ENCODE measurements around the gene ZSWIM4.

Gene ZSWIM4

DNA sequence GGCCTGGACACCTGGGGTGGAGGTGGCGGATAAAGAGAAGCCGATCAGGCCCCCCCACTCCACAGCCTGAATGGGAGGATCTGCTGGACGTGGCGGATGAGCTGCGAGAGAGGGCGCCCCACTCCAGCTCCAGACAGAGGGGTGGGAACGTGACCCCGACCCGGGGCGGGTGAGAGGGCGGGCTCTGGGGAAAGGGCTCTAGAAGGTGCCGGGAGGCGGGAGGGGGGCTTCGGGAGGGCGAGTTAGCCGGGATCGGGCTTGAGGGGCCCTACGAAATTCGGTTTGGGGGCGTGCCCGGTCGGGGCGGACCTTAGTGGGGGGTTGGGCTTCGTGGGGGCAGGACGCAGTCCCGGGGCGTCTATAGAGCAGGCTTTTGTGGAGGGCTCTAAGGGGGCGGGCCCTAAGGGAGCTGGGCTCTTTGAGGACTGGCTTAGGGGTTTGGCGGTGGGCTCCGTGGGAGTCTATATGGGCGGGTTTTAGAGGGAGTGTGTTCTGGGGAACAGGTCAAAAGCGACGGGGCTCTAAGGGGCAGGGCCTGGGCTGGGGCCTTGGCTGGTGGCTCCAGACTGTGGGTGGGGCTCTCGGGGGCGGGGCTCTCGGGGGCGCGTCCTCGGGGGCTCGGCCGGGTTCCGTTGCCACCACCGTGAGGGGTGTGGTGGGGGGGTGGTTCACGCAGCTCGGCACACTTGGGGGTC, 77.6 kb downstream of the ZSWIM4 start:
- no peak for DNase-seq (ENCODE audit: low spot score)

DNA sequence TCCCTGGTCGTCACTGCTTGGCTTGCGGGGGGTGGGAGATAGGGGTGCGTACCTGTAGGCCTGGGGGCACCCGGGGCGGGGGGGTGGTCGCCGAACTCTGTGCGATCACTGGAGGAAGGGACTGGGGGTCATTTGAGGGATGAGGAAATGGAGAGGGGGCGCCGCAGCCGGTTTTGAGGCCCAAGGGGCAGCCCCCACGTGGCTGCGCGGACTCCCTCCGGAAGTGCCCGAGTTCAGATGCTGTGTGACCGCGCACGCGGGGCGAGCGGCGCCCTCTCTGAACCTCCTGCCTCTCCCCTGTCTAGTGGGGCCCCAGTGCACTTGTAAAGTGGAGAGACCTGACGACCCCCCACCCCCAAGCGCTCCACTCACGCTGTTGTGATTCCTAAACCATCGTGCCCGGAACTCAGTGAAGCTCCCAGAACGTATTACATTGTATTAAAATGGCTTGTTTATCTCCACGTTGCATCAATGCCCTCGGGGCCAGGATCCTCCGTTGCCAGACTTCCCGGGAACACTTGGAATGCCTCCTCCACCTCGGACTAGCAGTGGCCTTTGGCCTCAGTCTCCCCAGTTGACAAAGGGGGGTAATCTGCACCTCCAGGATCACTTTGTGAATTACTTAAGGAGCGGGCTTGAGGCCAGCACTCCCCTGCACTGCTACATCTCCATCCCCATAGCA, 78.7 kb downstream of the ZSWIM4 start:
- DNase-seq (ENCODE audit: low spot score) = no peak

DNA sequence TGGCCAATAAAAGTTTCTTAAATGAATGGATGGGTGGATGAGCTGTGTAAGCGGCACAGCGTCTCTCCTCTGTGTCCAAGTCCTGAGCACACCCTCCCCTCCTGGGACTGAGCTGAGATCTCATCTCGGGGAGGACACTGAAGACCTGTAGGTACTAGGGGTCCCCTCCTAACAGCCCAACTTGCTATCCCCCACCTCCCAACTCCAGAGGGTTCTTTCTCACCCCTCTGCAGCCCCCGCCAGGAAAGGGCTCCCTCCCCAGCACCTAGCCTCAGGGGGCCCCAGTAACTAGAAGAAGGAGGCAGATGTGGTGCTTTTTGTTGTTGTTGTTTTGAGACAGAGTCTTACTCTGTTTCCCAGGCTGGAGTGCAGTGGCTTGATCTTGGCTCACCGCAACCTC, 80.6 kb downstream of the ZSWIM4 start:
- DNase-seq (ENCODE audit: low spot score) = no peak

DNA sequence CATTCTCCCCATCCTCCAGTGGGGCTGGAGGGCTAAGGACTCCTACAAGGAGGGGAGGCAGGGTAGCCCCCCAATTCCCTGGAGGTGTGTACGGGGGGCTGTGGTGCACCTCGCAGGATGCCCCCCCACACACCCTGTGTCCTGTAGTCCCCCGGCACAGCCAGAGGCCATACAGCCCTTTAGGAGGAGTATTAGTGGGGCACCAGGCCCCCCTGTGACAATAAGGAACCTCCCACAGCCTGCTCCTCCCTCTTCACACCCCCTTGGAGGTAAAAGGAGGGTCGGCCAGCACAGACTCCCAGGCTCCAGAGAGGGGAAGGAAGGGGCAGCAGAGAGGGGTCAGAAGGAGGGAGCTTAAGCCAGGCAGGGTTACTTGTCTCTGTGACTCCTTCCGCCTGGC, 81.6 kb downstream of the ZSWIM4 start, which contains the start of gene NANOS3:
NANOS3 (plus strand) TSS at position 301 of the 400 bp plus-strand sequence. CDS start 115 bp downstream, outside the sequence.
- DNase-seq (ENCODE audit: low spot score) = no peak

DNA sequence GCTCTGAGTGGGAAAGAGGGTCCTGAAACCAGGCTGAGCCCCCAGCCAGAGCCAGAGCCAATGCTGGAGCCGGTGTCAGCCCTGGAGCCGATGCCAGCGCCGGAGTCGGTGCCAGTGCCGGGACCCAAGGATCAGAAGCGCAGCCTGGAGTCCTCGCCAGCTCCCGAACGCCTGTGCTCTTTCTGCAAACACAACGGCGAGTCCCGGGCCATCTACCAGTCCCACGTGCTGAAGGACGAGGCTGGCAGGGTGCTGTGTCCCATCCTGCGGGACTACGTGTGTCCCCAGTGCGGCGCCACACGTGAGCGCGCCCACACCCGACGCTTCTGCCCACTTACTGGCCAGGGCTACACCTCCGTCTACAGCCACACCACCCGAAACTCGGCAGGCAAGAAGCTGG, 82.1 kb downstream of the ZSWIM4 start:
- DNase-seq (ENCODE audit: low spot score) = no peak

DNA sequence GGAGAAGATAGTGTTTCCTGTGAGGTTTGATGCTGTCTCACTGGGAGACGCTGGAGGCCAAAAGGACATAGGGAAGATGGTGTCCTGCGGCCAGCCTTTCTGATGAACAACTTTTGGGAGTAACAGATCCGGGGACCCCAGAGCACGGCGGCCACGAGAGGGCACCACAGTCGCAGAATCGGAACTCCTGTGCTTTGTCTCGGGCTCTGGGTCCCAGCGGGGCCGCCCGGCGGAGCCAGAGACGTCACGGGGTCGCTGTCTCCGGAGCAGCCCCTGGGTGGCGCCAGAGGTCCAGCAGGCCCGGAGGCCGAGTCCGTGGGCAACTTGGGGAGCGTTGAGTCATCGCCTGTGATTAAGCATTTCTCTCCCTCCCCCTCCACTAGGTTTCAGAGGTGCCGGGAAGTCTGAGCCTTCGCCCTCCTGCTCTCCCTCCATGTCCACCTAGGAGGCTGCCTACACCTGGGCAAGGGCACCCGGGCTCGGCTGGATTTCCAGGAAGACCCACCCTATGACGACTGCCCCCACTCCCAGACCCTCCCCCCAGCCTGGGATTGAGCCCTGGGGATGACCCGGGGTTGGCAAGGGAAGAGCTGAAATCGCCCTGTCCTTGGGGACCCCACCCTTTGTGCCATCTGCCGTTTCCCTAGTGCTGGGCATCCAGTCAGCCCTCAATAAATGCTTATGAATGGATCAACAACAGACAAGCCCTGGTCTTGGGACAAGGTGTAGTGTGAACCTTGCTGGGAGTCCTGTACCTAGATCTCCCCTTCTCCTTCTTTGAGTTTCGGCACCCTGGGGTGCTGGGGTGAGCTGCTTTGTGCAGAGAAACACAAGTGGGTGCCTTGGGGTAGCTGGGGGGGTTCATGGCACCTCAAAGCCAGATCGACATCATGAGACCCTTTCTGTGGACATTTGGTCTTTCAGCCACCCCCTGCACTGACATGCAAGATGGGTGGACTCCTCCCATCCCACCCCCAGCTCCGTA, 85.1 kb downstream of the ZSWIM4 start:
- peak; percentile 97 for DNase-seq (ENCODE audit: low spot score)

DNA sequence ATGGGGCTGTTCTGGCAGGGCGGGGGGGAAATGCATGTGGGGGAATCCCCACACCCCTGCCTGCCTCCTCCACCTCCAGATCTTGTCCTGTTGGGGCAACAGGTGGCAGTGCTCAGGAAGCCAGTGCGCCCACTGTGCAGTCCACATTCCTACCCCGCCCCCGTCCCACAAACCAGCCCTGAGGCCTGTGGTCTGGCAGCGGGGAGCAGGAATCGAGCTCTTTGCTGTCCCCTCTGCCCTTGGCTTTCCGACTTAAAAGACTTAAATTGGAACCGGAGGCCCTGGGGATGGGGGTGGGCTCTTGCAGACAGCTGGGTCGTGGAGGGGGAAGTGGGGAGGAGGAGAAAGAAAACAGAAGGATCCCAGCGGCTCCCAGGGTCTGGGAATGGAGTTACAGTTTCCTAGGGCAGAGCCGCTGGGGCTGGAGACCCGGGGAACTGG, 86.0 kb downstream of the ZSWIM4 start:
- no peak for DNase-seq (ENCODE audit: low spot score)
